NCI-H526 (cell line): Measurements from ENCODE around the gene GCK.

ENCODE experiments used
- DNase-seq, 2 experiments: peaks; one replicate each; lab custom pipeline; 2025; lab: John Stamatoyannopoulos, UW

GCK gene

GRCh38 chr7:44222776-44223261 lies 33.6 kb upstream of the GCK start:
- no peak for DNase-seq

GRCh38 chr7:44222074-44222473 lies 32.8 kb upstream of the GCK start:
- DNase-seq, result no peak

- no peak for DNase-seq
Measured at GRCh38 chr7:44221231-44221791, 32.1 kb upstream of the GCK start.

- DNase-seq, result no peak
Measured at GRCh38 chr7:44220358-44221112, 31.3 kb upstream of the GCK start.

- DNase-seq, result no peak
Measured at GRCh38 chr7:44220046-44220357, 30.8 kb upstream of the GCK start.

- no peak for DNase-seq
Measured at GRCh38 chr7:44219371-44220045, 30.3 kb upstream of the GCK start.

GRCh38 chr7:44218418-44219201 lies 29.4 kb upstream of the GCK start:
- no peak for DNase-seq

- DNase-seq, result no peak
Measured at GRCh38 chr7:44217852-44218402, 28.7 kb upstream of the GCK start.

GRCh38 chr7:44217223-44217714 lies 28.0 kb upstream of the GCK start:
- no peak for DNase-seq

GRCh38 chr7:44216521-44217222 lies 27.4 kb upstream of the GCK start:
- no peak for DNase-seq

GRCh38 chr7:44216019-44216418 lies 26.8 kb upstream of the GCK start:
- peak in 1 of 2 experiments; percentile 16 for DNase-seq

- DNase-seq, result no peak
Measured at GRCh38 chr7:44215531-44215930, 26.3 kb upstream of the GCK start.

- no peak for DNase-seq
Measured at GRCh38 chr7:44213877-44214388, 24.7 kb upstream of the GCK start.

GRCh38 chr7:44213206-44213876 lies 24.1 kb upstream of the GCK start:
- no peak for DNase-seq

- no peak for DNase-seq
Measured at GRCh38 chr7:44212581-44213184, 23.4 kb upstream of the GCK start.

- DNase-seq, result no peak
Measured at GRCh38 chr7:44212018-44212417, 22.8 kb upstream of the GCK start.

GRCh38 chr7:44211126-44211675 lies 22.0 kb upstream of the GCK start:
- no peak for DNase-seq

- no peak for DNase-seq
Measured at GRCh38 chr7:44210107-44210506, 20.9 kb upstream of the GCK start.

GRCh38 chr7:44208085-44208484 lies 18.8 kb upstream of the GCK start:
- no peak for DNase-seq

GRCh38 chr7:44206008-44206407 lies 16.8 kb upstream of the GCK start:
- DNase-seq, result no peak
